HepG2 (cell line): ENCODE data around the gene UQCRHL. TPM values are rescaled to one million over a fixed set of nuclear protein-coding genes. Genes with fewer than 3 reads are reported as not detected.

Source experiments
- AKAP8 ChIP-seq: sonication (generic); formaldehyde crosslinking; IDR thresholded peaks from 2 replicates; pipeline ENCODE4 v1.5.1; 2020; ENCODE audit warnings: mild to moderate bottlenecking, missing genetic modification reagents
- ARNT ChIP-seq: fragments of 450-650 bp; IDR thresholded peaks from 2 replicates; pipeline ENCODE4 v1.6.1; 2017
- ELF3 ChIP-seq: IDR thresholded peaks from 2 replicates; pipeline ENCODE4 v1.6.1; 2016; ENCODE audit warnings: missing genetic modification reagents, missing compliant biosample characterization
- GATAD1 ChIP-seq: IDR thresholded peaks from 2 replicates; pipeline ENCODE4 v1.6.1; 2016; ENCODE audit warnings: missing genetic modification reagents, missing compliant biosample characterization
- KDM2A ChIP-seq: sonication (generic); formaldehyde crosslinking; IDR thresholded peaks from 2 replicates; pipeline ENCODE4 v1.4.0; 2020; ENCODE audit warnings: low read depth, missing genetic modification reagents, borderline replicate concordance
- KDM3A ChIP-seq: IDR thresholded peaks from 2 replicates; pipeline ENCODE4 v1.6.1; 2018; ENCODE audit warnings: low read depth, missing compliant biosample characterization
- NBN ChIP-seq: fragments of 450-650 bp; conservative IDR thresholded peaks from 2 replicates; pipeline ENCODE4 v1.6.1; 2017
- SOX13 ChIP-seq, 3 experiments: fragments of 450-650 bp in 1 of 3; sonication (generic) in 1 of 3; formaldehyde crosslinking in 1 of 3; IDR thresholded peaks in 2 of 3; conservative IDR thresholded peaks in 1 of 3; 2 replicates each; pipeline versions ENCODE4 v1.5.0 to v1.6.1; 2016 to 2020; ENCODE audit warnings: antibody characterized with exemption in 1 of 3, mild to moderate bottlenecking in 1 of 3, missing compliant biosample characterization in 1 of 3, missing genetic modification reagents in 1 of 3, moderate library complexity in 1 of 3
- ZFX ChIP-seq: sonication (generic); formaldehyde crosslinking; IDR thresholded peaks from 2 replicates; pipeline ENCODE4 v1.4.0; 2020; ENCODE audit warnings: mild to moderate bottlenecking, low read depth, missing genetic modification reagents, moderate library complexity
- ZNF564 ChIP-seq: sonication (generic); formaldehyde crosslinking; IDR thresholded peaks from 2 replicates; pipeline ENCODE4 v1.8.1; 2023; ENCODE audit warnings: mild to moderate bottlenecking, missing genetic modification reagents
- ZNF674 ChIP-seq: sonication (generic); formaldehyde crosslinking; IDR thresholded peaks from 2 replicates; pipeline ENCODE4 v1.5.0; 2020; ENCODE audit warnings: low read depth, mild to moderate bottlenecking, missing genetic modification reagents
- ZNF839 ChIP-seq: sonication (generic); formaldehyde crosslinking; IDR thresholded peaks from 2 replicates; pipeline ENCODE4 v1.4.0; 2020; ENCODE audit warnings: missing genetic modification reagents, mild to moderate bottlenecking, borderline replicate concordance
- polyA plus RNA-seq, 8 experiments: library from polyadenylated mRNA; depleted of rRNA in 3 of 8; stranded (reverse) in 7 of 8; unstranded in 1 of 8; fragments of >200 nt; fragmentation: Illumina TruSeq in 4 of 8; extraction: Trizol in 4 of 8; gene quantifications; 2 replicates each; pipeline versions ENCODE4 v1.2.1 to v1.2.3, GENCODE V29; 2011 to 2016; ENCODE audit warnings: low read depth in 4 of 8, missing spikeins in 1 of 8, mixed read lengths in 1 of 8; ENCODE audit not compliant: insufficient read depth in 1 of 8
- total RNA-seq, 5 experiments: library from RNA; depleted of rRNA; stranded (reverse); fragments of >200 nt; fragmentation: Illumina TruSeq; extraction: Trizol; gene quantifications; 2 replicates each; pipeline ENCODE4 v1.2.3, GENCODE V29; 2016; ENCODE audit warnings: low read depth in 1 of 5
- TF ChIP-seq, protein P1 (sequence below): sonication (generic); formaldehyde crosslinking; IDR thresholded peaks from 2 replicates; pipeline ENCODE4 v1.5.1; 2020; ENCODE audit warnings: missing genetic modification reagents, mild to moderate bottlenecking, borderline replicate concordance
- TF ChIP-seq, protein P2 (sequence below): sonication (generic); formaldehyde crosslinking; IDR thresholded peaks from 2 replicates; pipeline ENCODE4 v1.4.0; 2020; ENCODE audit warnings: missing genetic modification reagents
- TF ChIP-seq, protein P3 (sequence below): IDR thresholded peaks from 2 replicates; pipeline ENCODE4 v1.6.1; 2018; ENCODE audit warnings: missing genetic modification reagents, mild to moderate bottlenecking, missing compliant biosample characterization
- TF ChIP-seq, protein P4 (sequence below): sonication (generic); formaldehyde crosslinking; IDR thresholded peaks from 2 replicates; pipeline ENCODE4 v1.8.0; 2022; ENCODE audit warnings: low read depth, missing genetic modification reagents
- TF ChIP-seq, protein P5 (sequence below): sonication (generic); formaldehyde crosslinking; IDR thresholded peaks from 2 replicates; pipeline ENCODE4 v1.4.0; 2020; ENCODE audit warnings: missing genetic modification reagents

The UQCRHL gene
- total and polyA plus RNA-seq, 2 of the 13 experiments (the other 11 are each of a cell fraction or from before 2014, with no cell fraction given), result 1.8 to 2.3 TPM

DNA sequence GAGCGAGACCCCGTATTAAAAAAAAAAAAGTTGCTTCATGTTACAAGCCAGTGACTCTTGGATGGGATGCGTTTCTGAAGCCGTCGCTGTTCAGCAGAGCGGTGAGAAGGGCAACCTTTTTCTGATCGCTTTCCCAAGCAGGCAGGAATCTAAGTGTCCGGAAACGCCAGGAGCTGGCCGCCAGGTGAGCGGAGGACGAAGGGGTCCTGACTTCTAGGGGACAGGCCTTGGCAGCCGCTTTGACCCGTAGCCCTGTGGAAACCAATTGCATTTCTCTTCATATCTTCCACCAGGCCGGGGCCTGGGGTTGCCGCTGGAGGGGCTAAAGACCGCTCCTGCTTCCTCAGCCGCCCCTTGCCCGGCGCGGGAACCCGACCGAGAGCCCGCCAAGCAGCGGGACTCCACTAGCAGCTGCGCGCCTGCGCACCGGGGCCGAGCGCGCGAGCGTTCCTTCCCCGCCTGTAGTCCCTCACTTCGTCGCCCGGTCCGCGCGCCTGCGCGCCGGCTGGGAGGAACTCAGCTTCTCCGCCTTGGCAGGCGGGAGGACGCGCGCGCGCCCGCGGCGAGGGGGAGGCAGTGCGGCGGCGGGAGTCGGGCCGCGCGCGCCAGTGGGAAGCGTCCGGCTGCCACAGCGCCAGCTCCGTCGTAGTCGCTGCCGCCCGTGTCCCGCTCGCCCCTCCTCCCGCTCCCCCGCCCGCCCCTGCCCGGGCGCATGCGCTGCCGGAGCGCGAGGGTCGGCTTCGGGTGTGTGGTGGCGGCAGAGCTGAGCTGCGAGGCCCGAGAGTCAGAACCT lies 39.8 kb upstream of the UQCRHL start, which contains the start of gene SPEN (continued):
- TF ChIP-seq, protein P1, sequence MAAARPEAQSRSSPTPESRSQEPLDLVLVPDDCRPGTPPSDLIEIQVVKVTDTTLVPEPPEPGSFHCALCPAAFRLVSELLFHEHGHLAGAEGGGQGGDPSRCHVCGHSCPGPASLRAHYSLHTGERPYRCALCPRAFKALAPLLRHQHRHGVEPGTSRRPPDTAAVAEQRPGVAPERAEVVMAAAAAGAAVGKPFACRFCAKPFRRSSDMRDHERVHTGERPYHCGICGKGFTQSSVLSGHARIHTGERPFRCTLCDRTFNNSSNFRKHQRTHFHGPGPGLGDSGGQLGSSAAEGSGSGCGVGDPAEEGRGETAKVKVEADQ (CRISPR knock-in tag), result peak; percentile 67; the same call in 1 of the 2 replicates
- TF ChIP-seq ZFX (CRISPR knock-in tag) (peak; percentile 78), ZNF674 (0 out of 2 replicates have a peak, but pooled peaks have one; percentile 40), KDM2A (CRISPR knock-in tag) (peak; percentile 26; the same call in 1 of the 2 replicates), GATAD1 (CRISPR knock-in tag) (0 out of 2 replicates have a peak, but pooled peaks have one; percentile 7), ZNF839 (CRISPR knock-in tag) (0 out of 2 replicates have a peak, but pooled peaks have one; percentile 81), NBN (no peak), ELF3 (CRISPR knock-in tag) (0 out of 2 replicates have a peak, but pooled peaks have one; percentile 25), SOX13 (IDR thresholded peaks at IDR 0.05) (no peak), SOX13 (CRISPR knock-in tag; conservative IDR thresholded peaks at IDR 0.05 in 1 of 2, IDR thresholded peaks at IDR 0.05 in 1 of 2) (no peak), AKAP8 (0 out of 2 replicates have a peak, but pooled peaks have one; percentile 22), ARNT (no peak), ZNF564 (CRISPR knock-in tag) (peak; percentile 80; the same call in 1 of the 2 replicates), KDM3A (CRISPR knock-in tag) (no peak)
- TF ChIP-seq, protein P2, sequence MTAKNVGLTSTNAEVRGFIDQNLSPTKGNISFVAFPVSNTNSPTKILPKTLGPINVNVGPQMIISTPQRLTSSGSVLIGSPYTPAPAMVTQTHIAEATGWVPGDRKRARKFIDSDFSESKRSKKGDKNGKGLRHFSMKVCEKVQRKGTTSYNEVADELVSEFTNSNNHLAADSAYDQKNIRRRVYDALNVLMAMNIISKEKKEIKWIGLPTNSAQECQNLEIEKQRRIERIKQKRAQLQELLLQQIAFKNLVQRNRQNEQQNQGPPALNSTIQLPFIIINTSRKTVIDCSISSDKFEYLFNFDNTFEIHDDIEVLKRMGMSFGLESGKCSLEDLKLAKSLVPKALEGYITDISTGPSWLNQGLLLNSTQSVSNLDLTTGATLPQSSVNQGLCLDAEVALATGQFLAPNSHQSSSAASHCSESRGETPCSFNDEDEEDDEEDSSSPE (CRISPR knock-in tag), result peak; percentile 94
- TF ChIP-seq, protein P3, sequence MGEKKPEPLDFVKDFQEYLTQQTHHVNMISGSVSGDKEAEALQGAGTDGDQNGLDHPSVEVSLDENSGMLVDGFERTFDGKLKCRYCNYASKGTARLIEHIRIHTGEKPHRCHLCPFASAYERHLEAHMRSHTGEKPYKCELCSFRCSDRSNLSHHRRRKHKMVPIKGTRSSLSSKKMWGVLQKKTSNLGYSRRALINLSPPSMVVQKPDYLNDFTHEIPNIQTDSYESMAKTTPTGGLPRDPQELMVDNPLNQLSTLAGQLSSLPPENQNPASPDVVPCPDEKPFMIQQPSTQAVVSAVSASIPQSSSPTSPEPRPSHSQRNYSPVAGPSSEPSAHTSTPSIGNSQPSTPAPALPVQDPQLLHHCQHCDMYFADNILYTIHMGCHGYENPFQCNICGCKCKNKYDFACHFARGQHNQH (CRISPR knock-in tag), result peak; percentile 83
- TF ChIP-seq, protein P4, sequence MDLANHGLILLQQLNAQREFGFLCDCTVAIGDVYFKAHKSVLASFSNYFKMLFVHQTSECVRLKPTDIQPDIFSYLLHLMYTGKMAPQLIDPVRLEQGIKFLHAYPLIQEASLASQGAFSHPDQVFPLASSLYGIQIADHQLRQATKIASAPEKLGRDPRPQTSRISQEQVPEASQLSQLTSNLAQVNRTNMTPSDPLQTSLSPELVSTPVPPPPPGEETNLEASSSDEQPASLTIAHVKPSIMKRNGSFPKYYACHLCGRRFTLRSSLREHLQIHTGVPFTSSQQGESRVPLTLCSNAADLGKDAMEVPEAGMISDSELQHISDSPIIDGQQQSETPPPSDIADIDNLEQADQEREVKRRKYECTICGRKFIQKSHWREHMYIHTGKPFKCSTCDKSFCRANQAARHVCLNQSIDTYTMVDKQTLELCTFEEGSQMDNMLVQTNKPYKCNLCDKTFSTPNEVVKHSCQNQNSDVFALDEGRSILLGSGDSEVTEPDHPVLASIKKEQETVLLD (CRISPR knock-in tag), result peak; percentile 16; the same call in 1 of the 2 replicates
- TF ChIP-seq, protein P5, sequence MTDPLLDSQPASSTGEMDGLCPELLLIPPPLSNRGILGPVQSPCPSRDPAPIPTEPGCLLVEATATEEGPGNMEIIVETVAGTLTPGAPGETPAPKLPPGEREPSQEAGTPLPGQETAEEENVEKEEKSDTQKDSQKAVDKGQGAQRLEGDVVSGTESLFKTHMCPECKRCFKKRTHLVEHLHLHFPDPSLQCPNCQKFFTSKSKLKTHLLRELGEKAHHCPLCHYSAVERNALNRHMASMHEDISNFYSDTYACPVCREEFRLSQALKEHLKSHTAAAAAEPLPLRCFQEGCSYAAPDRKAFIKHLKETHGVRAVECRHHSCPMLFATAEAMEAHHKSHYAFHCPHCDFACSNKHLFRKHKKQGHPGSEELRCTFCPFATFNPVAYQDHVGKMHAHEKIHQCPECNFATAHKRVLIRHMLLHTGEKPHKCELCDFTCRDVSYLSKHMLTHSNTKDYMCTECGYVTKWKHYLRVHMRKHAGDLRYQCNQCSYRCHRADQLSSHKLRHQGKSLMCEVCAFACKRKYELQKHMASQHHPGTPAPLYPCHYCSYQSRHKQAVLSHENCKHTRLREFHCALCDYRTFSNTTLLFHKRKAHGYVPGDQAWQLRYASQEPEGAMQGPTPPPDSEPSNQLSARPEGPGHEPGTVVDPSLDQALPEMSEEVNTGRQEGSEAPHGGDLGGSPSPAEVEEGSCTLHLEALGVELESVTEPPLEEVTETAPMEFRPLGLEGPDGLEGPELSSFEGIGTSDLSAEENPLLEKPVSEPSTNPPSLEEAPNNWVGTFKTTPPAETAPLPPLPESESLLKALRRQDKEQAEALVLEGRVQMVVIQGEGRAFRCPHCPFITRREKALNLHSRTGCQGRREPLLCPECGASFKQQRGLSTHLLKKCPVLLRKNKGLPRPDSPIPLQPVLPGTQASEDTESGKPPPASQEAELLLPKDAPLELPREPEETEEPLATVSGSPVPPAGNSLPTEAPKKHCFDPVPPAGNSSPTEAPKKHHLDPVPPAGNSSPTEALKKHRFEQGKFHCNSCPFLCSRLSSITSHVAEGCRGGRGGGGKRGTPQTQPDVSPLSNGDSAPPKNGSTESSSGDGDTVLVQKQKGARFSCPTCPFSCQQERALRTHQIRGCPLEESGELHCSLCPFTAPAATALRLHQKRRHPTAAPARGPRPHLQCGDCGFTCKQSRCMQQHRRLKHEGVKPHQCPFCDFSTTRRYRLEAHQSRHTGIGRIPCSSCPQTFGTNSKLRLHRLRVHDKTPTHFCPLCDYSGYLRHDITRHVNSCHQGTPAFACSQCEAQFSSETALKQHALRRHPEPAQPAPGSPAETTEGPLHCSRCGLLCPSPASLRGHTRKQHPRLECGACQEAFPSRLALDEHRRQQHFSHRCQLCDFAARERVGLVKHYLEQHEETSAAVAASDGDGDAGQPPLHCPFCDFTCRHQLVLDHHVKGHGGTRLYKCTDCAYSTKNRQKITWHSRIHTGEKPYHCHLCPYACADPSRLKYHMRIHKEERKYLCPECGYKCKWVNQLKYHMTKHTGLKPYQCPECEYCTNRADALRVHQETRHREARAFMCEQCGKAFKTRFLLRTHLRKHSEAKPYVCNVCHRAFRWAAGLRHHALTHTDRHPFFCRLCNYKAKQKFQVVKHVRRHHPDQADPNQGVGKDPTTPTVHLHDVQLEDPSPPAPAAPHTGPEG (CRISPR knock-in tag), result 0 out of 2 replicates have a peak, but pooled peaks have one; percentile 6
